GM21786 (cell line): ENCODE data around the gene ITPR1.
"Not testable (repeated sequence)": the region's sequence is repeated elsewhere in the genome, so short reads cannot be mapped to it uniquely, and the experiment has no call there.

Source experiments
- ATAC-seq: cut with Tn5 transposase; IDR thresholded peaks from one replicate; pipeline ENCODE4 v1.9.1; 2021; ENCODE audit not compliant: unreplicated experiment

Gene ITPR1

DNA sequence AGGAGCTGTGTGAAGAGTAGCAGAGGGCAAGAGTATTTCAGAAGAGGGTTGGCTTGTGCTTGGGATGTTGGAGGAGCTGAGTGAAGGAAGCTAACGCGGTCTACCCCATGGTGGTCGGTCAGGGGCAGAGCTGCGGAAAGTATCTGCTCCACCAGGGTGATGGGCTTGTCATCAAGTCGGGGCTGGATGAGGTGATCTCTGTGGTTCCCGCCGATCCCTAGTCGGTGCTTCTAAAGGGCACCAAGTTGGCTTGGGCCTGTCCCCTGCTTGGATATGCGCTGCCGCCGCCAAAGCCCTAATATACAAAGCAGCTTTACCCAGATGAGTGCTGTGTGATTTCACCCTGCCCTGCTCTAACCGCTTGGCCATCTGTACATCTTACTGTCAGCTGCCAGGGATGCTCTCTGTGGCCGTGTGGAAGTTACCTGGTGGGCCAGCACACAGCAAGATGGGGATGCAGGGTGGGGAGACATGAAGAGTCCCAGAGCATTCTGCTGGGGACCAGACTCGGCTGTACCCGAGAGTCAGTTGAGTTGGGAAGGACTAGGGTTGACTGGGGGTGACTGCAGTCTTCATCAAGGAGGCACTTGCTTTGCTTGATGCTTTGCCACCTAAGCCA lies 260.0 kb downstream of the ITPR1 start:
- ATAC-seq, result no peak

DNA sequence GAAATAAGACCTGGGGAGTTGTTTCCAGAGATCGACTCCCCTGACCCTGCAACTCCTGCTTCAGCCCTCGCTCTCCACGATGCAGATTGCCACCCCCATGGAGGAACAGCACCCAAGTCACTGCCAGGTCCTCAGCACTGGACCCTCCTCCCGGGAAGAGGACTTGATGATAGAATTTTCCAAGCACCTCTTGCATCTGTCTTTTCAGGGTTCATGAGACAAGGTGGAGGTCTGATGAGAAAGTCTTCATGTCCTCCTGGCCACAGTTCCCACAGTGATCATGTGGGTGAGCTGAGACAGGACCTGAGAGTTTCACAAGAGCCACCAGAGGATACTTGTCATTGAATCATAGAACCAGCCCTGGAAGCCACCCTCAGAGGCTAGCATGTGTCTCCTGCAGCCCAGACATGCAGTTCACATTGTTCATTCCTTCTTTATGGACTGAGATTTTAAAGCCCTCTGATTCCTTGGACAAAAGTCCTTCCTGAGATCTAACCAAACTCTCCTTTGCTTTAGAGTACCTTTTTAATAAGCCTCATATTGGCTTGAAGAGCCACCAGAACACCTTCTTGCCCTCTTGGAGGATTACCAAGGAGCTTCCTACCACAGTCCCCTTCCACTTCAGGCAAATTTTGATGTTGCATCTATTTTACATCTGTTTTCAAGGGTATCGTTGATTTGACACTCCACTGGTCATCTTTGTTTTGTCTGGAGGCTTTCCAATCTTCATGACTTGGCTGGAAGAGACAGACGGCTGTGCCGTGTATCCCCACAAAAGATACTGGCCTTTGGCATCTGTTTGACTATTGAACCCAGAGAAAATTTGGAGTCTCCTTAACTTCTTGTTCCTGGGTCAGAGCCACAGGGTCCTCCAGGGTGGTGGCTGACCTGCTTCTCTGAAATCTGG lies 261.3 kb downstream of the ITPR1 start:
- peak; percentile 73 for ATAC-seq

DNA sequence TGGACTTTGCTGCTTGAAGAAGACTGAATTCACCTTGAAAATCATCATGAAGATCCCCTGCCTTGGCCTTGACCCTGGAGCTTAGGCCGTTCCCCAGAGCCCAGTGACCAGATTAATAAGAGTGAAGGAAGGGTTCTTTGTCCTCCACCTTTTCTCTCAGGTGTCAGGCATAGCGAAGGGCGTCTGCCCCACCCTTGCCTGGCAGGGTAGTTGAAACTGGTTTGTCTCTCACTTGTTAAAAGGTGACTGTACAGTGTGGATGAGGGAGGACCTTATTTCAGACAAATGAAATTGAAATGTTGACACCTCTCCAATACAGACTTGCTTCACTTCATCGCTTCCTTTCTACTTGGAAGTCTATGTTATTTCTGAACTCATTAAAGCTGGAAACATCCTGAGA lies 262.4 kb downstream of the ITPR1 start:
- ATAC-seq, result no peak

DNA sequence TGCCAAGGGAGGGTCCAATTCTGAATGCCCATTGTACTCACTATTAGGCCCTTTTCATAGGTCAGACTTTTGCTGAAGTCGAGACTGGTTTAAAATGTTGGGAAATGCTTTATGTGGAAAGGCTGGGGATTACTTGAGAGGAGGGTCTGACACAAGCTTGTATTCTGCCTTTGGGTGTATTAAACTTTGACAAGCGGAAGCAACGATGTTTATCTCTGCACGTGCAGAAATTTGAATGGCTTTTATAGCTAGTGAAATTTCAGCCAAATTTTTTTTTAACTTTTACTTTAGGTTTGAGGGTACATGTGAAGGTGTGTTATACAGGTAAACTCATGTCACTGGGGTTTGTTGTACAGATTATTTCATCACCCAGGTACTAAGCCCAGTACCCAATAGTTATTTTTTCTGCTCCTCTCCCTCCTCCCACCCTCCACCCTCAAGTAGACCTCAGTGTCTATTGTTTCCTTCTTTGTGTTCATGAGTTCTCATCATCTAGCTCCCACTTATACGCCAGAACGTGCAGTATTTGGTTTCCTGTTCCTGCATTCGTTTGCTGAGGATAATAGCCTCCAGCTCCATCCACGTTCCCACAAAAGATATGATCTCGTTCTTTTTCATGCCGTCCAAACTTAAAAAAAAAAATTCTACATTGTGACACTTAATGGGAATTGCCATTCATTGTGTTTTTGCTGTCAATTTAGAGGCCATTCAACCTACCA lies 263.1 kb downstream of the ITPR1 start:
- ATAC-seq, result no peak

DNA sequence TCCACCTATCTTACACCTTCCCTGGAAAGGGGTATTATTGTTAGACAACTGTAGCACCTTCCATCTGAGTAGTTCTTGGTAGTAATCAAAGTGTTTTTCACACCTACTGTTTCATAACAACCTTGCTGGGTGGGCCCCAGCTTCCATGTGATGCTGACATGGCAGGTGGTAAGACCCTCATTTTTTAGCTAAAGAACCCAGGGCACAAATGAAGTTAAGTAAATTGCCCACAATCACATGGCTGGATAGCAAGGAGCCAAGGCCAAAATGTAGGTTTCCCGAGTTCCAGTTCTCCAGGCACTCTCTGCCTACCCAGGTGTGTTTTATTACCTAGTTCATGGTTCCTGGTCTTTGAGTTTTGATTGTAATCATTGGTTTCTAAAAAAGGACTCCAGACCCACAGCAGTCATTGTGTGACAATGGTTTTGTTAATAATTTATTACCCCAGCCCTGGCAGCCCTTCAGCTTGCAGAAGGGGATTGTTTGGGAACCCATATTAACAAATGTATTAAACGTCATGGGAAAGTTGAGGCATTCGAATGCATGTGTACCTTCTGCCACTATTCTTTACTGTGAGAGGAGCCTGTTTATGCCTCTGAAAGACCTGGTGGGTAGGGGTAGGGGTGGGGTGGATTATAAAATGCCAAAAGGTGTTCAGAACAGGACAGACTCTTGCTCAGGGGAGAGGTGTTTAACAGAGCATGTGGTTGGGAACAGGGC lies 263.9 kb downstream of the ITPR1 start:
- peak; percentile 42 for ATAC-seq

DNA sequence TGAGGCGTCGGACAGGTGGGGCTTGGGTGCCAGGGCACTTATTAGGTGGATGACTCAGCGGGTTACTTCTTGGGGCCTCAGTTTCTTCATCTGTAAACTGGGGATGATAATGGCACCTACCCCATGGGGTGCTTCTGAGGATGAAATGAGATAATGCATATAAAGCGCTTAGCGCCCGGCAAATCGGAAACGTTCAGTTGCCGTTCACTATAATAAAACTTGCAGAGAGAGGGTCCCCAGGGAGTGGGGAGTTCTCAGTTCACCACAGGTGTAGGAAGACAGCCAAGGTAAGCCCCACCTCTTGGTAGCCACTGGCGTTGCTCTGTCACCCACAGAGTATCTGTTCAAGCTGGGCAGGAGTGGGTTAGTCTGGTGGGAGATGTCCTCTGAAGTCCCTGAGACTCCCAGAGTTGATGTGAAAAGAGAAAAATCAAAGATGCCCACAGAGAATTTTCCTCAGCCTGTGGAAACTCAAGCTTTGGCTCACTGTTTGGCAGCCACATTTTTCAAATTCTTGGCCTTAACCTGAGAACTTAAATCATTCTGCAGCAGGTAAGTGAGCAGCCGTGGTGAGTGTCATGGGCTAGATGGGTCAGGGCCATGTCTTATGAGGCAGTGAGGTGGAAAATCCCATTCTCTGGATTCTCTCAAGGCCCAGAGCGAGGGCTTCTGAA lies 264.6 kb downstream of the ITPR1 start:
- ATAC-seq, result no peak

DNA sequence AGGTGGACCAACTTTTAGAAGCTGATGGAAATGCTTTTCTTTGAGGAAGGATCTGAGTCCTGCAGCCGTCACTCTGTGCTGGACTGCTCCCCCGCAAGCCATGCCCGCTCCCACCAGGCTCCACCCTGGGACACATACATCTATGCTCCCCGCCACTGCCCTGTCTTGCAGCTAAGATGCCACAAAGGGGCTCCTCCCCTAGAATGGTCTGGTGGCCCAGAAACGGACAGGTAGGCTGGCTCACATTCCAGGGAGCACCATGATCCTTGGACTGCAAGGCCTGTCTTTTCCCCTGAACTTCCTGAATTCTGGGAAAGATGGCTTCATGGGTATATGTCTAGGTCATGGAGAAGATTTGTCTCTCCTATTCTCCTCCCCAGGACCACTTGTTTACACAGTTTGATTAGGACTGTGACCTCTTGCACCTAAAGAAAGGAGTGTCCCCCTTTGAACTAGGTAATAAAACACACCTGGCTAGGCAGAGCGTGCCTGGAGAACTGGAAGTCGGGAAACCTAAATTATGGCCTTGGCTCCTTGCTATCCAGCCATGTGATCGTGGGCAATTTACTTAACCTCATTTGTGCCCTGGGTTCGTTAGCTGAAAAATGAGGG lies 265.2 kb downstream of the ITPR1 start:
- no peak for ATAC-seq

DNA sequence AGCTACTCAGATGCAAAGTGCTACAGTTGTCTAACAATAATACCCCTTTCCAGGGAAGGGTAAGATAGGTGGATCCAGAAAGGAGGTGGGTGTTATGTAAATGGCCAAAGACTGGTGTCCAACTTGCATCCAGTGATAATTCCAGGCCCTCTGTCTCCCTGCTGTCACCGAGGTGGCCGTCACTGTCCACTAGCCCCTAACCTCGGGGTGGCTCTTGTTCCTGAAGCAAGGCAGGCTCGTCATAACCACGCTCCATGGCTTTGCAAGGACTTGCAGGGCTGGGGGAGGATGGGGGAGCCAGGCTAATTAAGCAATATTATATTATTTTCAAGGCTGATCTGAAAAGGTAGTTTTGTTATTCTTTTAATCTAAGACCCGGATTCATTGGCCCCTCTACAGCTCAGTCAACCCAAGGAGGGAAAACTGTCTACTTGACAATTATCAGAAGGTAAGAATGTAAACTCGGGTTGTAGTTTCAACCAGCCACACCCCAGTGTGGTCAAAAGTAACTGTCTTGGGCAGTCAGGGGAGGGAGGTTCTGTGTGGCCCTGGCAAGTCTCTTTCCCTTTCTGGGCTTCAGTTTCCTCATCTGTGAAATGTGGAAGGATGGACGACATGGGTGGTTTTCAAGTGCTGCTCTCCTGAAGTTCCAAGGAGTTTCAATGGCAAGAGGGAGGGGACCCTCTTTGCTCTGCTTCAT lies 266.0 kb downstream of the ITPR1 start:
- no peak for ATAC-seq

DNA sequence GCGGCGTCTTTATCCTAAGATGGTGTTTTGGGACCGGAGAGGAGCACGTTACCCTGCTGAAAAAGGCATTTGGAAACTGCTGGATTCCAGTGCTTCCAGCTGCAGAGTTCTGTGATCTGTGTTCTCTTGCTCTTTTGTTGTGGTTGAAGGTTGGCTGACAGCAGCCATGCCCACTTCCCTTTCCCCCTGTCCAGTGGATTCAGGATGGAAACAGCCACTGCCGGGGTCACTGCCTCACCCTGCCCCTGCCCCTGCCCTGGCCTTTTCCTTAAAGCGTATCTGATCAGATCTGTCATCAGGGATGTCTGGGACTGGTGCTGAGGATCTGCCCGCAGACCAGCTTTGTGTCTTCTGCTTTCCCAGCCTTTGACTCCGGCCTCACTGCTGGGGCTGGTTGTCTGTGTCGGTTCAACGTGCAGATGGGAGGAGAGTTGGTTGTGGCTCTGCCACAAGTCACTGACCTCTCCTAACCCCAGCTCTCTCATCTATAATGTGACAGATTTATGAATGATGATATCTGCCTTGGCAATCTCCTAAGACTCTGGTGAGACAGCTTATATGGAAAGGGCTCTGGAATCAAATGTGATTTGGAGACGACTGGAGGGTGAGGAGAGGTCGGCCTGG lies 266.7 kb downstream of the ITPR1 start:
- no peak for ATAC-seq

DNA sequence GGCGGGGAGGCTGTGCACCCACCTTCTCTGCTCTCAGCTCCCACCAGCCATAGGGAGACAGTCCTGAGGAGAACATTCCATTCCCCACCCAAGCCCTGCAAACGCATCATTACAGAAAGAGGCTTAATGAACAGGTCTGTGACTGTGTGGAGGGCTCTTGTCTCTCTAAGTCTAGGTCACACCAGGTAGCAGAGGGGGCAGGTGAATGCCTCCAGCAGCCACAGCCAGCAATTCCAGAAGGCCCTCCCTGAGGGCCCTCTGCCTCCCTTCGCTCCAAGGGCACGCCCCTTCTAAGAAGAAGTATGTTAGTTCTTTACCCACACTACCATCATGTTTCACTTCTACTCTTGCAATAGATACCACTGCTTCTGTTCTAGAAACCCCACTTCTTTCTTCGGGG lies 268.6 kb downstream of the ITPR1 start:
- ATAC-seq, result no peak

DNA sequence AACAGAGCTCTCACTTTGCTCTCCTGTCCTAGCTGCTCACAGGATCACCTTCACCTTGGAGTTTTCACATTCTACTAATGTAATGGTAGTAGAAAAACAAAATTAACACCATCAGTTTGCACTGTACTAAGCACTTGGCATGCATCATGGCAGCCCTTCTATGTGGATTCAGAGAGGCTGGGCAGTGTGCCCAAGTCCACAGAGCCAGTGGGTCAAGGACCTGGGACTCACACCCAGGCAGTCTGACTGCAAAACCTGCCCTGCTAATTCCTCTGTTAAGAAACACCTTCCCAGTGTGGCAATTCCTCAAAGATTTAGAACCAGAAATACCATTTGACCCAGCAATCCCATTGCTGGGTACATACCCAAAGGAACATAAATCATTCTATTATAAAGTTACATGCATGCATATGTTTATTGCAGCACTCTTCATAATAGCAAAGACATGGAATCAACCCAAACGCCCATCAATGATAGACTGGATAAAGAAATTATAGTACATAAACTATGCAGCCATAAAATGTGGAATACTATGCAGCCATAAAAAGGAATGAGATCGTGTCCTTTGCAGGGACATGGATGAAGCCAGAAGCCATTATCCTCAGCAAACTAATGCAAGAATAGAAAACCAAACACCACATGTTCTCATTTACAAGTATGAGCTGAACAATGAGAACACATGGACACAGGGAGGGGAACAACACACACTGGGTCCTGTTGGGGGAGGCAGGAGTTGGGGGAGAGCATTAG lies 269.5 kb downstream of the ITPR1 start:
- not testable (repeated sequence) for ATAC-seq

DNA sequence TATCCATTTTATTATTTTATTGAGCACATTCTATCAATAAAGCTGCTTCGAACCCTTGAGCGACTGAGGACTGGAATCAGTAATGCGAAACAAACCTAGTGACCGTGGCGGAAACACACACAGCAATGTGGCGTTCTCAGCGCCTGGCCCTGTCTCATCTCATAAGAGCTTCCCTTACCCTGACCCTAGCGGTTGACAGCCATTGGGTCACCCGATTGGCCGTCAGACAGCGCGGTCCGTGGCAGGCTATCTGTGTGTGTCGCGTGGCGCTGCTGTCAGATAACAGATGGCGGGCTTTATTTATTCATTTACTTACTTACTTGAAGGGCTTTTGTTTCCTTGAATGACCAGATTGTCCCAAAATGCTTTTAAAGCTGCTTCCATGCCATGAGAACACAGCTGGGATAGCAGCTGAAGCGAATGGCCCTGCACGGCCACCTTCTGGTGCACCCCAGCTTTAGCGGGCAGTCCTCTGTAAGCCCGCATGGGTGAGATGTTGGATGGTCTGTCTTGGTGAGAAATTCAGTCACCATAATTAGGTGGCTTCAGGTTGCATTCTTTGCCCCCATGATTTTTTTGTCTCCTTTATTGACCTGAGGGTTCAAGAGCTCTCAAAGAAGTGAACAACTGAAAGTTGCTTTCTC lies 270.6 kb downstream of the ITPR1 start:
- ATAC-seq, result no peak

DNA sequence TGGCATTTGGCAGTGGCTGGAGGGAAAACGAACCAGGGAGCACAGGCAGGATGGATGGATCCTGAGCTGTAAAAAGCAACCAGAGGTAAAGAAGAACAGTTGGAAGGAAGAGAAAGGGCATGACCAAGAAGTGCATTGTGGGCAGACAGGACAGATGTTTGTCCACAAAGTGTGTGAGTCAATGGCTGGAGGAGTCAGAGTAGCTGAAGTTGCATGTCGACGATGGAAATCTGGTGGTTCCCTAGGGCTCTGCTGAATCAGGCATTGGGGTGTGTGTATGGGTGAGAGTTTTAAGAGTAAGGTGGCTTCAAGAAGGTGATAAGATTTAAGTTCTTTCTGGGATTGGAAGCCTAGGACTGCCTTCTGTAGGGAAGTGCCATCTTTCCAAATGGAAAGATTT lies 272.1 kb downstream of the ITPR1 start:
- no peak for ATAC-seq

DNA sequence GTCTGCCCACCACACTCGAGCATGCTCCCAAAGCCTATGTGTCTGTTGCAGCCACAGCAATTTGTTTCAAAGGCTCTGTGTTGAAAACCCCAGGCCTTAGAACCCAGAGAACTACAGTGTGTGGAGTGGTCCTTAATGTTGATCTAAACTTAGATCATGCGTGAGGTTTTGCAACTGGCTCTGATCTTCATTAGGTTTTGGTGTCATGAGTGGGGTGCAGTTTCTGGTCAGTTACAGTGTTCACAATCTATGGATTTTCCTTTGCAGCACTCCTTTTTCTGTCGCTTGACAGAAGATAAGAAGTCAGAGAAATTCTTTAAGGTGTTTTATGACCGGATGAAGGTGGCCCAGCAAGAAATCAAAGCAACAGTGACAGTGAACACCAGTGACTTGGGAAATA lies 273.1 kb downstream of the ITPR1 start:
- ATAC-seq, result no peak

DNA sequence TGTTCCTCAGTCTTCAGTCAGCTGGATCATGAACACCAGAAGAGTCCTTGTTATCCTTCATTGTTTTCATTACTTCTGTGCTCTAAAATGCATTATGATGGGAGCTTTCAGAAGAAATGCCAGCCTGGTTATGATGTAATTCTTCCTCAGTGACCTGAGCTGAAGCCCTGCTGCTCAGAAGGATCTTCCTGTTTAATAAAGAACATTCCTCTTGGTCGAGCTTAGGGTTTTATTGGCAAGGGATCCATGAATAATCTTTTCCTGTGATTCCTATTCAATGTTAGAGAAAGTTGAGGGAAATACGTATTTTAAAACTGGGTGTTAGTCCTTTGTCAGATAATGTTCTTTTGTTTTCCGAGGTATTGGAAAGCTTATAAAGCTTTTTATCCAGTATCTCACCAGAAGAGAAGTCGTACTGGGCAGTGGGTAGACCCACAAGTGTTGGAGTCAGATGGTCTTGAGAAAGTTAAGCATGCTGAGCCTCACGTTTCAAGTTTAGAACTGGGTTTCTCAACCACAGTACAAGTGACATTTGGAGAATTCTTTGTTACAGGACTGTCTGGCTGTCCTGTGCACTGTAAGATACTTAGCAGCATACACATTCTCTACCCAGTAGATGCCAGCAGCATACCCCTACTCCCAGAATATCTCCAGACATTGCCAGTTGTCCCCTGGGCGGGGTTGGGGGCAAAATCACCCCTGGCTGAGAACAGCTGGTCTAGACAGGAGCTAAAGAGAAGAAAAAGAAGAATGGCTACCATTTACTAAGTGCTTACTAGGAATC lies 273.8 kb downstream of the ITPR1 start:
- ATAC-seq, result no peak

DNA sequence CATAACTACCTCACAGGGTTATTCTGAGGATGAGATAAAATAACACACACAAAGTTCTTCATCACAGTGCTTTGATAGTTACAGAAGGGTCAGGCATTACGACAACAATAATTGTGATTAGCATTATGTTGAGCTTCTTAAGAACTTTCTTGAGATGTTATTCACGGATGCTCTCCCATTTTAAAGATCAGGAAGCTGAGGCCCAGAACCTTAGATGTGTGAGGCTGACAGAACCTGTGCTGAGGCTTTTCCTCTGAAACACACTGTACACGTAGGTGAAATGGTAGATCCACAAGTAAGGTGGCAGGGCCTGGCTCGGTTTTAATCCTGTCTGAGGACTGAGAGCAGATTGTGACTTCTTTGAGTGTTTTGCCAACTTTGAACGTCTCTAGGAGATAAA lies 274.9 kb downstream of the ITPR1 start:
- no peak for ATAC-seq

DNA sequence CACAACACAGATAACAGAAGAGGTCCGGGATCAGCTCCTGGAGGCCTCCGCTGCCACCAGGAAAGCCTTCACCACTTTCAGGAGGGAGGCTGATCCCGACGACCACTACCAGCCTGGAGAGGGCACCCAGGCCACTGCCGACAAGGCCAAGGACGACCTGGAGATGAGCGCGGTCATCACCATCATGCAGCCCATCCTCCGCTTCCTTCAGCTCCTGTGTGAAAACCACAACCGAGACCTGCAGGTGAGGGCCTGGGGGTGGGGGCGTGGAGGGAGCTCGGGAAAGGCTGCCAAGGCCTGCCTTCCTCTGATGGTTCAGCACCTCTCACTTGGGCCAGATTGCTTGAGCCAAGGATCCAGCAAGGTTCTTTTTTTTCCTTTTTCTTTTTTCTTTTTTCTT lies 275.4 kb downstream of the ITPR1 start:
- ATAC-seq, result no peak
